Brain pericyte (primary cell): ENCODE measurements around the gene FAM168A.

Experiments
- DNase-seq: peaks from one replicate; pipeline ENCODE4 v3.0.0-alpha.2; 2012; ENCODE audit warnings: low read depth, low spot score

Gene FAM168A

GRCh38 chr11:73390601-73391565, 207.0 kb downstream of the FAM168A start:
- no peak for DNase-seq

DNA sequence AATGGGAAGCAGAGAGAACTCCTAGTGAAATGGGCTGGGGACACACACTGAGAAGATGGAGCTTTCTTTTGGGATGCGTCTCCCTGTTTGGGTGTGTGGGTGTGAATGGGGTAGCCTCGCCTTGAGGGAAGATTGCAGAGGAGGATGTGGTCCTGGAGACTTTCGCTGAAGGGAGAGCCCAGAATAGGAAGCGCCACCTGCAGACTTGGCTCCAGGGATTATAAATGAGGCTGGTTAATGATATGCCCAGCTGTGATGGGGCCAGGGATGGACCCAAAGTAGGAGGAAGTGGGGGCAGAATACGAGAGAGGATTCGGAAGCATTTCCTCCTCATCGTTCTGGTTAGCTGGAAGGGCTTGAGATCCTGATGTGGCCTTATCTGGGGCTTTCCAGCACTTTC, 208.0 kb downstream of the FAM168A start:
- DNase-seq, result no peak

- DNase-seq, result no peak
Observed at GRCh38 chr11:73389134-73389525, 208.8 kb downstream of the FAM168A start.

- no peak for DNase-seq
Observed at GRCh38 chr11:73388265-73389133, 209.4 kb downstream of the FAM168A start.

DNA sequence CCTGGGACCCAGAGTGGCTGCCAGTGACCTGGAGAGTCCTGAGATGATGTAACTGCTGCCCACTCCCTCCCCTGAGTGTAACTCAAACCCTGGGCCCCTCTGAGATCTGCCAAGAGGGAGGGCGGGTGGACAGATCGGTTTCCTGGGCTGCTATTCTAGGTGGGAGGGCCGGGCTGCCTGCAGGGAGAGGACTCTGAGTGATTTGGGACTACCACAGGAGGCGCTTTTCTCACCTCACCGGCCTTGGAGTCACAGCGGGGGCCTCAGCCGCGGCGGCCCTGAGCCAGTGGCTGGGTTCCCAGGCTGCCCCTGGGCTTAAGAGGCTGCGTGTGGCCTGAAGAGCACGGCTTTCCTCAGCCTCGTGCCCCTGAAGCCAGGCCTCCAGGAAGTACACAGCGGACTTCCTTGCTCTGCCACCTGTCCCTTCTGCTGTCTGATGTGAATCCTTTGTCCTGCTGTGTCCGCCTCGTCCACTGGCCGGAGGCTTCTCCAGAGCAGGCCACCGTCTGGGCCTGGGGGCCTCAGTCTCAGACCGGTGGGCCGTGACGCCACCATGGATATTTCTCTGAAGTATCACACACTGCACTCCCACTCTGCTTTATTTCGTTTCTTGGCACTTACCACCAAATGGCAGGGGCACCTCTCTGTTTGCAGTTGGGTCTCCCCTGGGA, 210.2 kb downstream of the FAM168A start:
- no peak for DNase-seq

DNA sequence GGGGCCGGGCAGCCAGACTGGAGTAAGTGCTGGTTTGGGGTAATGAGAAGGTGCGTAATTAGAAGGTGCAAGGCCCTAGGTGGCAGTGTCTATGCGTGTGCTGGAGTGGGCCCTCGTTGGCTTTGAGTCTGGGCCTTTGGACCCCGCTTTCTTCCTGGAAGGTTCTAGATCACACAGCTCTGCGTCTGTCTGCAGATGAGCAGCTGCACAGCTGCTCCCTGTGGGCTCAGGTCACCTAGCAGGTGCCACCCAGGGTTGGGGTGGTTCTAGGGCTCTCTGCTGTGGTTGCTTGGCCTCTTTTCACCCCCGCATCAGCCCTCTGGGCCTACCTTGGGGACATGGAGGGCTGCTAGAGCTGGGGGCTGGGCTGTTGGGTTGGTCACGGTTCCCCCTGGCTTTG, 211.4 kb downstream of the FAM168A start:
- no peak for DNase-seq

GRCh38 chr11:73386016-73386415, 211.9 kb downstream of the FAM168A start:
- no peak for DNase-seq

- DNase-seq, result no peak
Observed at GRCh38 chr11:73384872-73385689, 212.8 kb downstream of the FAM168A start.

- DNase-seq, result no peak
Observed at GRCh38 chr11:73384531-73384871, 213.4 kb downstream of the FAM168A start.

DNA sequence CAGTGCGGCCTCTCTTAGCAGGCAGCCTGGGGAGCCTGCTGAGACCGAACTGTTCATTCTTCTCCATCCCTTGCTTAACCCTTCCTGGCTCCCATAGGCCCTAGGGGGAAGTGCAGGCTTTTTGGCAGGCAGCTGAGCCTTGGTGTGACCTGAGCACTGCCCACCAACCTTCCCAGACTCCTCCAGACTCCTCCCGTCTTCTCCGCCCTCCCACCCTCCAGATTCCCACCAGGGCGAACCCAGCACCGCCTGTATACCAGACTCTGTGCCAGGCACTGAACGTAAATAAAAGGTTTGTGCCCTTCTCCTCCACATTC, 213.8 kb downstream of the FAM168A start:
- DNase-seq, result no peak

GRCh38 chr11:73383249-73384124, 214.4 kb downstream of the FAM168A start:
- DNase-seq, result no peak

DNA sequence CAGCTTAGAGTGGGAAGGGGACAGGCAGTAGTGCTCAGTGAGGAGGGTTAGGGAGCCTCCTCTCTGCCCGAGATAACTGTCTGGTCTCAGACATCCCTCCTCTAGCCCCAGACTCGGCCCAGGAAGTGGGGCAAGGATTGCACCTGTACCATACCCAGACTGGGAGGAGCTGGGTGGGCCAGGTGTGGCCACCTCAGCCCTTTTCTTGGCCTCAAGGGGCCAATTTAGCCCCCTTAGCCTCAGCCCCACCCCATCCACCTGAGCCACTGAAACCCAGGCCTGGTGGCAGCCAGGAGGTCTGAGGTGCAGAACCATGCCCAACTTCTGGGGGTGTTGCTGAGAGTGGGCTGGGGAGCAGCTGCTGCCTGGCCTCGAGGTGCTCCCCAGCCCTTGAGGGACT, 215.2 kb downstream of the FAM168A start:
- DNase-seq, result no peak

DNA sequence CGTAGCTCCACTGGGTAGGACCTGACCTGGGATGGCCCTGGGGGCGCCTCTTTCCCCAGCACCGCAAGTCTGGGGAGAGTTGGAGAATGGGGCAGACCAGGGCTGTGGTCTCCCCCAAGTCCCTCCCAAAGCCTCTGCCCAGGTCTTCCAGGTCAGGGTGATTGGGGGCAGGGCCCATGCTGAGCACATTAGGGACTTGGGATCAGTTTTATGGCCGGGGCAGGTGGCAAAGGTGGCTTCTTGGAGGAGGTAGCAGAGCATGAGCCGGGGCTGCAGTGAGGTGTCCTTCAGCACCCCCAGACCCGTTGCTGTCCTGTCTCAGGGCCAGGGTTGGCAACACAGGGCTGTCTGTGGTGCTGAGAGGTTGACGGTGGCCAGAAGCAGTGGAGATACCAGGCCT, 215.7 kb downstream of the FAM168A start:
- DNase-seq, result no peak

- no peak for DNase-seq
Observed at GRCh38 chr11:73381589-73381988, 216.3 kb downstream of the FAM168A start.

GRCh38 chr11:73380897-73381410, 217.0 kb downstream of the FAM168A start:
- DNase-seq, result no peak

GRCh38 chr11:73380331-73380730, 217.6 kb downstream of the FAM168A start:
- no peak for DNase-seq

DNA sequence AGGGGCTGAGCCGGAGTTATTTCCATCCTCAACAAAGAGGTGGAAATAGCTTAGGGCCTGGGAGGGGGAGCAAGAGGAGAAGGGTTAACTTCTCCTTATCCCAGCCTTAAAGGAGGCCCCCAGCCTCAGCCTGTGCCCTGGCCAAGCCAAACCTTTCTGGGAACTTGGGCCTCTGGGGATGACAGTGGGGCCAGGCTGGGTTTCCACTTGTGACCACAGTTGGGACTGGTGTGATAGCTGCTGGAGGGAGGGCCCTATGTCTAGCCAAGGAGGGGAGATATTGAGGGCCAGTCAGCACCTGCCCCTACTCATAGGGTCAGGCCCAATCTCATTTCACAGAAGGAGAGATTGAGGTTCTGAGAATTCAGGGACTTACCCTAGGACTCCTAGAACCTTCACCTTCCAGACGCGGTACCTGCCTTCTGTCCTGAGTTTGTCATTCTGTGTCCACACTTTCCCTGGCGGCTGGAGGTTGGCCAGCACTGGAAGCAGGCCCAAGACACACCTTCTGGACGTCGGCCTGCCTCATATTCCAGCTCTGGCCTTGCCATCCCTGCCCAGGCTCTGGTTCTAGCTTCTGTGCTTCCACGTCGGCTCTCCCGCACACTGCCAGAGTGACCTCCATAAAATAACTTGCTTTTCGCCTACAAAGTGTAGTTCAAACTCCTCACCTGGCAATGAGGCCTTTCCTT, 218.6 kb downstream of the FAM168A start:
- DNase-seq, result no peak

- DNase-seq, result no peak
Observed at GRCh38 chr11:73376803-73377629, 220.9 kb downstream of the FAM168A start.
